Skeletal muscle cell (primary cell): ENCODE data around the gene STOML1.

Experiments used
- DNase-seq: peaks from one replicate; pipeline ENCODE4 v3.0.0-alpha.2; 2010; ENCODE audit warnings: low read depth
- H3K4me3 ChIP-seq: 2 replicates; pipeline ENCODE4 v1.5.1; 2011; ENCODE audit warnings: low read depth, mild to moderate bottlenecking, control low read depth, low read length, moderate library complexity

STOML1 gene

GRCh38 chr15:73991726-73992593 lies at the start of gene STOML1:
Gene STOML1, minus strand, starts transcription at chr15:73992295. Its CDS starts 72 bp downstream, at chr15:73992223.
- peak within 1 kb of the TSS; percentile 61 for H3K4me3 ChIP-seq
- DNase-seq = peak; percentile 82

GRCh38 chr15:74041311-74041756 lies 49.2 kb upstream of the STOML1 start:
- no peak for DNase-seq
- H3K4me3 ChIP-seq = no peak overlapping the region

- peak; percentile 91 for DNase-seq
- H3K4me3 ChIP-seq = no peak overlapping the region
Observed at GRCh38 chr15:74040109-74040850, 48.2 kb upstream of the STOML1 start.

GRCh38 chr15:74039656-74040010 lies 47.5 kb upstream of the STOML1 start:
- no peak for DNase-seq
- no peak overlapping the region for H3K4me3 ChIP-seq

GRCh38 chr15:74038707-74039655 lies 46.9 kb upstream of the STOML1 start:
- no peak overlapping the region for H3K4me3 ChIP-seq
- no peak for DNase-seq

GRCh38 chr15:74037171-74038117 lies 45.3 kb upstream of the STOML1 start:
- DNase-seq = no peak
- no peak overlapping the region for H3K4me3 ChIP-seq

GRCh38 chr15:74036271-74037170 lies 44.4 kb upstream of the STOML1 start:
- peak; percentile 19 for DNase-seq
- no peak overlapping the region for H3K4me3 ChIP-seq

GRCh38 chr15:74035121-74036017 lies 43.3 kb upstream of the STOML1 start:
- DNase-seq = no peak
- no peak overlapping the region for H3K4me3 ChIP-seq

- DNase-seq = no peak
- no peak overlapping the region for H3K4me3 ChIP-seq
Observed at GRCh38 chr15:74034206-74034755, 42.2 kb upstream of the STOML1 start.

GRCh38 chr15:74032606-74033561 lies 40.8 kb upstream of the STOML1 start:
- no peak for DNase-seq
- H3K4me3 ChIP-seq = no peak overlapping the region

- DNase-seq = no peak
- no peak overlapping the region for H3K4me3 ChIP-seq
Observed at GRCh38 chr15:74032046-74032445, 40.0 kb upstream of the STOML1 start.

- DNase-seq = no peak
- no peak overlapping the region for H3K4me3 ChIP-seq
Observed at GRCh38 chr15:74028646-74029045, 36.6 kb upstream of the STOML1 start.

GRCh38 chr15:74027688-74028087 lies 35.6 kb upstream of the STOML1 start:
- no peak overlapping the region for H3K4me3 ChIP-seq
- DNase-seq = no peak

- H3K4me3 ChIP-seq = no peak overlapping the region
- no peak for DNase-seq
Observed at GRCh38 chr15:74025436-74025835, 33.3 kb upstream of the STOML1 start.

GRCh38 chr15:74024687-74025086 lies 32.6 kb upstream of the STOML1 start:
- DNase-seq = no peak
- no peak overlapping the region for H3K4me3 ChIP-seq
